ENCODE results near the gene TENT5A.

TENT5A gene

GRCh38 chr6:81750681-81751387 lies 1.6 kb downstream of the TENT5A start (continued):
- no peak for TF ChIP-seq ZBTB11 (tag by site-specific recombination; conservative IDR thresholded peaks at IDR 0.05; ENCODE audit: low read depth)
- no peak for TF ChIP-seq ZNF366 (tag by site-specific recombination; conservative IDR thresholded peaks at IDR 0.05)
- no peak for TF ChIP-seq ZNF140 (tag by site-specific recombination; IDR thresholded peaks at IDR 0.05)
- peak; percentile 52; the same call in 1 of the 2 replicates for TF ChIP-seq HOXD13 (CRISPR knock-in tag; IDR thresholded peaks at IDR 0.05; ENCODE audit: borderline replicate concordance)
- no peak for TF ChIP-seq ZNF18 (tag by site-specific recombination; IDR thresholded peaks at IDR 0.05)
- TF ChIP-seq ZNF239 (tag by site-specific recombination; IDR thresholded peaks at IDR 0.05) = no peak
- TF ChIP-seq ZNF548 (tag by site-specific recombination; IDR thresholded peaks at IDR 0.05) = no peak
- TF ChIP-seq IKZF3 (tag by site-specific recombination; IDR thresholded peaks at IDR 0.05) = peak; percentile 65; the same call in 1 of the 2 replicates
- no peak for TF ChIP-seq PRDM1 (tag by site-specific recombination; IDR thresholded peaks at IDR 0.05)
- 0 out of 2 replicates have a peak, but pooled peaks have one; percentile 20 for TF ChIP-seq ZXDB (tag by site-specific recombination; IDR thresholded peaks at IDR 0.05)
- TF ChIP-seq ZNF133 (tag by site-specific recombination; IDR thresholded peaks at IDR 0.05) = no peak
- no peak for TF ChIP-seq HIC1 (tag by site-specific recombination; IDR thresholded peaks at IDR 0.05)
- no peak for TF ChIP-seq ZNF558 (tag by site-specific recombination; IDR thresholded peaks at IDR 0.05)
- TF ChIP-seq ZNF561 (tag by site-specific recombination; IDR thresholded peaks at IDR 0.05; ENCODE audit: borderline replicate concordance) = peak; percentile 29; the same call in 1 of the 2 replicates
- peak; percentile 31; the same call in 1 of the 2 replicates for TF ChIP-seq ZNF341 (tag by site-specific recombination; IDR thresholded peaks at IDR 0.05; ENCODE audit: low read depth)
- TF ChIP-seq ZIC2 (tag by site-specific recombination; IDR thresholded peaks at IDR 0.05) = no peak; the same call in 1 of the 2 replicates
- no peak for TF ChIP-seq KLF9 (tag by site-specific recombination; IDR thresholded peaks at IDR 0.05; ENCODE audit: low read depth)
- TF ChIP-seq ZNF501 (tag by site-specific recombination; IDR thresholded peaks at IDR 0.05) = no peak
- no peak for TF ChIP-seq HOXA7 (CRISPR knock-in tag; IDR thresholded peaks at IDR 0.05; ENCODE audit: borderline replicate concordance)
- no peak for TF ChIP-seq ZNF449 (tag by site-specific recombination; IDR thresholded peaks at IDR 0.05)
